HCT116 (cell line): ENCODE results near the gene NPLOC4.

ENCODE experiments used
- CTCF ChIP-seq, 3 experiments: fragments of 200-600 bp in 1 of 3; sonication (generic) in 1 of 3; IDR thresholded peaks in 2 of 3; conservative IDR thresholded peaks in 1 of 3; 2 replicates each; pipeline ENCODE4 v1.5.1; 2012 to 2017; ENCODE audit warnings: low read depth in 2 of 3, low read length in 2 of 3, antibody characterized with exemption in 1 of 3, borderline replicate concordance in 1 of 3, control low read depth in 1 of 3, mild to moderate bottlenecking in 1 of 3, mixed read lengths in 1 of 3, mixed run types in 1 of 3, moderate library complexity in 1 of 3; ENCODE audit not compliant: insufficient read depth in 1 of 3
- FOSL1 ChIP-seq: IDR thresholded peaks from 2 replicates; pipeline ENCODE4 v1.6.1; 2012; ENCODE audit warnings: low read depth
- POLR2A ChIP-seq: IDR thresholded peaks from 2 replicates; pipeline ENCODE4 v1.7.0; 2011; ENCODE audit warnings: borderline replicate concordance; ENCODE audit not compliant: insufficient read depth, insufficient read length; ENCODE audit errors: extremely low read depth
- POLR2AphosphoS5 ChIP-seq: IDR thresholded peaks from 2 replicates; pipeline ENCODE4 v1.6.1; 2011; ENCODE audit warnings: mild to moderate bottlenecking, low read depth, low read length, moderate library complexity
- RAD21 ChIP-seq: IDR thresholded peaks from 2 replicates; pipeline ENCODE4 v1.6.1; 2012; ENCODE audit warnings: low read depth, mild to moderate bottlenecking
- REST ChIP-seq: IDR thresholded peaks from 2 replicates; pipeline ENCODE4 v1.6.1; 2012; ENCODE audit warnings: low read depth
- YY1 ChIP-seq: IDR thresholded peaks from 2 replicates; pipeline ENCODE4 v1.6.1; 2011; ENCODE audit warnings: low read length, low read depth, moderate library complexity, mild to moderate bottlenecking; ENCODE audit not compliant: insufficient replicate concordance; ENCODE audit errors: extremely low read depth
- ZFX ChIP-seq: fragments of 450-650 bp; IDR thresholded peaks from 2 replicates; pipeline ENCODE4 v1.6.1; 2017

GRCh38 chr17:81676906-81677305 lies 40.0 kb upstream of the NPLOC4 start:
- TF ChIP-seq CTCF (IDR thresholded peaks at IDR 0.05 in 2 of 3, conservative IDR thresholded peaks at IDR 0.05 in 1 of 3; ENCODE audit: borderline replicate concordance in 1 of 3, insufficient read depth in 1 of 3, low read depth in 2 of 3, low read length in 2 of 3) (no peak), POLR2A (no peak), POLR2AphosphoS5 (no peak), RAD21 (no peak), REST (no peak), YY1 (no peak), FOSL1 (no peak), ZFX (no peak)
